ENCODE results near the gene CRIM1.

DNA sequence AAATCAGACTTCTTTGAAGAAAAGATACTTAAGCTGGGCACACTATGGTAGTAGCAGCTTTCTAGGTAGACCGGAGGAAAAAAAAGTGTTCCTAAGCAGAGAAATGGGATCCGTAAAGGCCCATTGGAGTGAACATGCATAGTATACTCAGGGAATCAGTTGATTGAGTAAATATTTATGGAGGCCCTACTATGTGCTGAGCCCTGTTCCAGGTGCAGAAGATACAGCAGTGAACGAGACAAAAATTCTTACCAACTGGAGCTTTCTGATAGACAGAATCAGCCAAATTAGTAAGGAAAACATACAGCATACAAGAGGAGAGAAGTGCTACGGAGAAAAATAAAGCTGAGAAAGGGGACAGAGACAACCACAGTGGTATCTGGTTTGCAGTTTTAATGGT lies 28.1 kb downstream of the CRIM1 start:
- TF ChIP-seq POLR2A (IDR thresholded peaks at IDR 0.05; ENCODE audit: low read length) (no peak), GATA1 (IDR thresholded peaks at IDR 0.05; ENCODE audit: low read depth, low read length) (no peak)

Data from erythroblast (primary cell).